Mucosa of descending colon (tissue), 3 donors: ENCODE measurements around the gene DIRAS2. TPM values are rescaled to one million over a fixed set of nuclear protein-coding genes. Genes with fewer than 3 reads are reported as not detected.

Experiments used
- ATAC-seq: fragments of 200-7000 bp; cut with Tn5 transposase; one replicate; pipeline ENCODE4 v1.9.1; 2020; ENCODE audit warnings: mild to moderate bottlenecking, moderate library complexity
- DNase-seq, 3 donors: peaks; one replicate each; pipeline ENCODE4 v3.0.0-alpha.2; 2020
- H3K36me3 ChIP-seq: fragments of 200-600 bp; one replicate; pipeline ENCODE4 v1.8.0; 2021; ENCODE audit warnings: low read depth, mild to moderate bottlenecking
- H3K4me1 ChIP-seq: fragments of 200-600 bp; one replicate; pipeline ENCODE4 v1.8.0; 2021; ENCODE audit warnings: low read depth, mild to moderate bottlenecking
- H3K4me3 ChIP-seq: fragments of 200-600 bp; one replicate; pipeline ENCODE4 v1.8.0; 2021; ENCODE audit warnings: mild to moderate bottlenecking
- H3K9me3 ChIP-seq: fragments of 200-600 bp; one replicate; pipeline ENCODE4 v1.8.0; 2021; ENCODE audit warnings: mild to moderate bottlenecking
- CTCF ChIP-seq: fragments of 200-600 bp; IDR thresholded peaks from one replicate; pipeline ENCODE4 v1.8.0; 2022; ENCODE audit warnings: antibody characterized with exemption, mild to moderate bottlenecking
- intact Hi-C, 2 donors: fragments of 100-400 bp; cut with DNase I in 1 of 2; cut with micrococcal nuclease in 1 of 2; formaldehyde crosslinking; loops; one replicate each; pipeline versions ENCODE4 v1.11.0 to v1.11.1; 2022; cut with DNase I, micrococcal nuclease
- long read RNA-seq, 2 donors: library from polyadenylated mRNA; unstranded; transcript quantifications; one replicate each; pipeline ENCODE4 v2.0.0, GENCODE V29; 2019 to 2021
- total RNA-seq, 3 donors: library from RNA; stranded (reverse); fragmentation: NEBNext Ultra II Directional in 2 of 3; extraction: Animal tissue kit (Norgen Biotek cat#: 25700) in 2 of 3; gene quantifications; one replicate each; pipeline versions ENCODE4 v1.2.1 to v1.2.4, GENCODE V29; 2021 to 2023
- donor health status: DM: no; HTN: no; CAD: no; lungs with moderate emphysema.
- donor health status: DM: no; HTN: no; CAD: no.
- donor health status: DM: no; HTN: yes; CAD: no.

Gene DIRAS2, protein sequence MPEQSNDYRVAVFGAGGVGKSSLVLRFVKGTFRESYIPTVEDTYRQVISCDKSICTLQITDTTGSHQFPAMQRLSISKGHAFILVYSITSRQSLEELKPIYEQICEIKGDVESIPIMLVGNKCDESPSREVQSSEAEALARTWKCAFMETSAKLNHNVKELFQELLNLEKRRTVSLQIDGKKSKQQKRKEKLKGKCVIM
- total RNA-seq = 1 to 10 TPM in 1 of 3 donors, under 1 TPM in 2; 0.07 to 1.4 (median 0.12) TPM
- long read RNA-seq, donor 1, full-length matches to known transcripts = 1 of 1 reads
- long read RNA-seq, donor 1, partial matches to known transcripts = 0 of 1 reads
- long read RNA-seq, donor 1, other reads (novel, unspliced or antisense) = 0 of 1 reads
- long read RNA-seq, donor 2 = 0 reads

GRCh38 chr9:90642570-90643539, at the start of gene DIRAS2:
TSS of gene DIRAS2 (minus strand) at chr9:90642824. CDS start at chr9:90613827, 28,997 bp downstream.
- no peak for TF ChIP-seq CTCF
- no peaks in the 10 kb centered on the region for H3K9me3 ChIP-seq
- intact Hi-C loops = no loop called here
- no peak within 1 kb of the TSS for H3K4me3 ChIP-seq
- DNase-seq (peak; percentile 53 to 72 (median 58)), ATAC-seq (peak; percentile 91)
- peaks cover 9% of the 10 kb centered on the region for H3K4me1 ChIP-seq
- no peaks in the 10 kb centered on the region for H3K36me3 ChIP-seq

DNA sequence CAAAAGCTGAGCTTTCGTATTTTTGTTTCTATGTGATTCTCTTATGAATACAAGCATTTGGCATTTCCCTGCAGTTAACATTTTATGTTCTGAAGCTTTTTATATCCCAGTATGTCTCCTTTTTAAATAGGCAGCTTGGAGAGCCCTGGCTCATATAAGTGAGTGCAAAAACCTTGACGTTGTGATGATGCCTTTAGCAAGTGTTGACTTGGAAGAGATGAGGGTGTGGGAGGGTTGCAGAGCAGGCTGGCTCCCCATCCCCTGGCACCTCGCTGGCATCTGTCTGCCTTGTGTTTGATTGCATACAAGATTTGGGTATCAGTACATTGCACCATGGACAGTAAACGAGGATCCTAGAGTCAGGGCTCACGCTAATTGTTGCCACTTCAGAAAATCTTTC, 42.1 kb upstream of the DIRAS2 start:
- Histone ChIP-seq H3K36me3 (no peaks in the 10 kb centered on the region), H3K4me3 (no peak overlapping the region), H3K4me1 (no peaks in the 10 kb centered on the region), H3K9me3 (no peaks in the 10 kb centered on the region)
- ATAC-seq (no peak), DNase-seq (no peak)
- intact Hi-C loops = no loop called here
- no peak for TF ChIP-seq CTCF

DNA sequence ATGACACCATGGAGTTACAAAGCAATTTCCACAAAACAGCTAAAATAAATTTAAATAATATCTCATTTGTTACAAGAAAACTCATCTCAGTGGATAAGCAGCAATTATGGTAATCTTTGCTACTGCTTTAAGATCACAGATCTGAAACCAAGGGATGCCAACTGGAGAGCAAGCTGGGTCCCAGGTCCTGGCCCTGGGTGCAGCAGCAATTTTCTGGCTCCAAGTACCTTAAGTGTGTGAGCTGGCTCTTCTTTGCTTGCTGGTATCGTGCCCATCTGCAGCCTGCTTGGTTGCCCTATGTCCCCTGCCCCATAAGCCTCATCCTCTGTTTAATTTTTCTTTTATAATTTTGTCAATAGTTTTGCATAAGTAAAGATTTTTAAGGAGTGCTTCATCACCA, 41.5 kb upstream of the DIRAS2 start:
- no peak for TF ChIP-seq CTCF
- Histone ChIP-seq H3K4me3 (no peak overlapping the region), H3K9me3 (no peaks in the 10 kb centered on the region), H3K4me1 (no peaks in the 10 kb centered on the region), H3K36me3 (no peaks in the 10 kb centered on the region)
- DNase-seq (no peak), ATAC-seq (no peak)
- intact Hi-C loops = no loop called here

DNA sequence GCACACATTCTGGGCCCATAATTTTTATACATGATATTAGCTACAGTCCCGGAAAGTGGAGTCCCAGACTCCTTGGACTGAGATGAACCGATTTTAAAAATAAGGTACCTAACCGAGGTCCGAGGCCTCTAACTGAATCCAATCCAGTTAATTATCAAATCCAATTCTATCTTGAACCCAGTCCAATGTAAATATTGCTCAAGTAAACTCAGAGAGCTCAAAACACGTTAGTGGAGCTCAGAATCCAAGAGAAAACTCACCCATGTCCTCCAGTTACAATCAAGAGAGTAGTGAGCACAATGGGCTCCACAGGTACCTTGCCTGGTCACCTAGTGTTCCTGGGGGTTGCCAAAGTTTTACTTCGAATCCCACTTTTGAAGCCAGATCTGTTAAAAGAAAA, 37.9 kb upstream of the DIRAS2 start:
- no peak for TF ChIP-seq CTCF
- Histone ChIP-seq H3K4me3 (no peak overlapping the region), H3K9me3 (no peaks in the 10 kb centered on the region), H3K36me3 (no peaks in the 10 kb centered on the region), H3K4me1 (no peaks in the 10 kb centered on the region)
- ATAC-seq (no peak), DNase-seq (no peak)
- intact Hi-C loops = no loop called here

DNA sequence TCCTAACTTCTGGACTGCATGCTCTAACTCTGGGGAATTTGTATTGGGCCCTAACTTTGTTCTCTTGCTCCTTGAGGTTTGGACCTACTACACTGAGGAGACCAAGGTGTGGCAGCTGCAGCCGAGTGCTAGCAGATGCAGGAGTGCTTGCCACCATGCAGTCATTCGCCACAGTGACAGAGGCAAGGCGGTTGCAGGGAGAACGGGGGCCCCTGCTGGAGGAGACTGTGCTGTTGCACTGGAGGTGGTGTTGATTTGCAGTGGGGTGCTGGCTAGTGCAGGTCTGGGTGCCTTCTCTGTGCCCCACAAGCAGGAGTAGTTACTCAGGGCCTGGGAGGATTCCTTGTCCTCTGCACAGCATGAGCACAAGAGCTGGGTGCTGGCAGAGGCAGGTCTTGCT, 22.4 kb upstream of the DIRAS2 start:
- DNase-seq = no peak
- no peaks in the 10 kb centered on the region for H3K4me1 ChIP-seq
- ATAC-seq = no peak
- no peaks in the 10 kb centered on the region for H3K9me3 ChIP-seq
- TF ChIP-seq CTCF = no peak
- no peak overlapping the region for H3K4me3 ChIP-seq
- intact Hi-C loops = no loop called here
- no peaks in the 10 kb centered on the region for H3K36me3 ChIP-seq
